ENCODE measurements around the gene BICC1.

BICC1 gene

DNA sequence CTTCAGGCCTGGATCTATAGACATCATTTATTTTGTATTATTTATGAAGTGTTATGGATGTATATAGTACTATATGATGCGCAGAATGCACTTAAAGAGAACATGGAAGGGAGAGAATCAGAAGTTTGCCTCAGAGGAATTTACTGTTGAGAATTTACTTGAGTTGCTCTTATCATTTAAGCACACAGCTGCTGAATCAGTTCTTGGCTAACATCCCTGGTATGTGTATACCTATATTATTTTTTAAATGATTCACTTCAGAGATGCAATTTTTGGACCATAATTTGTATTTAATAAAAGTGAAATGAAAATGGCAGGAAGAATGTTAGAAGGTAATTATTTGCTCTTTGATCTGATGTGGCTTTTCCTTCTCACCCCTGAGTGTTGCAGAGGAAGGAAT lies 191.6 kb downstream of the BICC1 start:
- no peak for DNase-seq (ENCODE audit: low spot score)

DNA sequence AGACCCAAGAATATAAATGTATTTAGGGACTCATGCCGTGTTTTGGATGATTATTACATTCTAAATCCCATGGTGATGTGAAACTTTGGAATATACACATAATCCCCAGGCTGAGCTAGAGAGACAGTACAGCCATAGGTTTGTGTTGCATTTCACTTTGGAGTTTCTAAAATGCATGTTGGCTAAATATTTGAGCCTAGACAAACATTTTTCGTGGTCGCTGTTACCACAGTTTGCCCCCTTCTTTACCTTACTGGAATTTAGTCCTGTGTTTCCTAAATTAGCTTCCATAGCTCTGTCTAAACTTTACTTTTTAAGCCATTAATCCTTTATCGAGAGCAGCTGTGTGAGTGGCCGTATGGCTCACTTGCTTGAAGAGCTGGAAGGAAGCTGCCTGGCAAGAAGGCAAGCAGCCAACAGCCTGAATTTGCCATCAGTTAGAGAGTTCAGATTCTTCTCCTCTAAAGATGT lies 192.0 kb downstream of the BICC1 start:
- DNase-seq (ENCODE audit: low spot score), result no peak

DNA sequence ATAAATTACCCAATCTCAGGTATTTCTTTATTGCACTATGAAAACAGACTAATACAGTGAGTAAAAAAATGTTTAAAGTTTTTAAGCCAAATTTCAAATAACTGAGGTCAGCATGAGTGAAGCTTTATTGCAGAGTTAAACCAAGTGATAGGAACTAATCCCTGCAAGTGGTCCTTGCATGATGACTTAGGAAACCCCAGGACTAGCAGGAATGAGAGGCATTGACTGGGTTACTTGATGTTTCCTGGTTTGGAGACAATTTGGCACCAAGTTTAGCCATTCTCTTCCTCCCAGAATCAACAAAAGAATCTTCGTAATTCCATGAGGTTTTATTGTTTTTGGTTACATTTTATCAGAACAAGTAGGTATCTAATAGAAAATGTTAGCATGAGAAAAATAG lies 194.2 kb downstream of the BICC1 start:
- no peak for DNase-seq (ENCODE audit: low spot score)

DNA sequence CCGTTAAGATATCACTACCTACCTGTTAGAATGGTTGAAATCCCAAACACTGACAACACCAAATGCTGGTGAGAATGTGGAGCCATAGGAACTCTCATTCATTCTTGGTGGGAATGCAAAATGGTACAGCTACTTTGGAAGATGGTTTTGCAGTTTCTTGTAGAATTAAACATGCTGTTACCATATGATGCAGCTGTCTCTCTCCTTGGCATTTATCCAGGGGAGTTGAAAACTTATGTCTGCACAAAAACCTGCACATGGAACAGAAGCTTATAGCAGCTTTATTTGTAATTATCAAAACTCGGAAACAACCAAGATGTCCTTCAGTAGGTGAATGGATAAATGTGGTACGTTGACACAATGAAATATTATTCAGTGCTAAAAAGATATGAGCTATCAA lies 199.5 kb downstream of the BICC1 start:
- no peak for DNase-seq (ENCODE audit: low spot score)

DNA sequence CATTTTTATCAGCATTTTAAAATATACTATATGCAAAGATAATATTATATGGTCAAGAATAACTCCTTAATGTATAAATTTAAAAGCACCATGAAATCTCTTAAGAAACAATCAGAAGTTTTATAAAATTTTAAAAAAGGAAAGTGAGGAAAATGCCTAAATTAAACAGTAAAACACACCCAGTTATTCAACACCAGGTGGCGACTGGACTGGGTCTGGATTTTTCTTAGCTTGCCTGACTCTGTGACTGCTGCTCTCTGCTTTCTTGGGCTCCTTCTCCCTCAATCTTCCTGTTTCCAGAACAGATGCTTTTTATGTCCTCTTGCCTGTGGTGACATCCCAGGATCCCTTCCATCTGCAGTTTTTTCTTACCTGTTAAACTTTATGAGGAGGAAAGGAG lies 200.3 kb downstream of the BICC1 start:
- no peak for DNase-seq (ENCODE audit: low spot score)

DNA sequence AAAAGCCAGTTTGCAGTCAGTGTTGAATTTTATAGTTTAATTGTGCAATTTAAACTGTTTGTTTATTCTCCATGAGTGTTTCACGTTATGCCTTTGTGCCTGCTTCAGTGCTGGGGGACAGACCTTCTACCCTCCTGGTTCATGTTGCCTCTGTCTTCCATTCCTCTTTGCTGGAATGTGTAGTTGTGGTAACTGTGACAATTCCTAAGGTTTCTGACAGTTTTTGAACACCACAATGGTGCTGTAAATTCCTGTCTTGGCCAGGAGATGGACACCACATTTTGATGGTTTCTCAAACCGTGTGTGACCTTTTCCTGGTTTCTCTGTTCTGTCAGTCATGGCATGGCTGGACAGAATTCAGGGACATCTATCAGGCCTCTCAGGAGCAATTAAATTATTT lies 201.7 kb downstream of the BICC1 start:
- DNase-seq (ENCODE audit: low spot score), result no peak

DNA sequence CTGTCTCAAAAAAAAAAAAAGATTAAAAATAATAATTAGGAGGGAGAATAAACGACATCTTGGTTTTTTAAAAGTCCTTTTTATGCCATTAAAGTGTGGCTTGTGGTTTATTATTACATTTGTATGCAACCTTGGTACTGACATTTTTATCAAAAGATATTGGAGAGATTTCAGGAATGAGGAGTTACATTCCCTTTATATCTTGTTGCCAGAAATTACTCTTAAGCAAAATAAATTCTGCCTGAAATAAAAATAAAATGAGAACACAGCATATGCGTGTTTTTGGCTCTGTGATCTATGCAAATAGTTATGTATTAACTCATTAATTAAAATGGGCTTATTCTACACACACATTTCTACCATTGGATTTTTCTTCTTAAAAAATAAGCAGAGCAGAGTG lies 202.4 kb downstream of the BICC1 start:
- DNase-seq (ENCODE audit: low spot score), result no peak

DNA sequence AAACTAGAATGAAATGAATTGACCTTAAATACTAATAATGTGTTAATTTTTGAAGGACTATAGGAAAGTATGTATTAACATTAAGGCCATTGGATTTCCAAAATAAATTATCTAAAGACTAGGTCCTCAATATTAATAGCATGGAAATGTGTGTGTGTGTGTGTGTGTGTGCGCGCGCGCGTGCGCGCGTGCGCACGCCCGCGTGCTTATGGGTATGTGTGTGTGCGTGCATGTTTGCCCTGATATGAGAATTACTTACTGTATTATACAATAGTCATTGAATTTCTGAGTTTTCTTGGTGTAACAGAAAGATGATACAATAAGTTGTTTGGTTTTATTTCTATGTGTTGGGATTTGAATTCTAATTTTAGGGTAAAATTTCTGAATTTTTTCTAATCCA lies 205.9 kb downstream of the BICC1 start:
- DNase-seq (ENCODE audit: low spot score), result no peak

DNA sequence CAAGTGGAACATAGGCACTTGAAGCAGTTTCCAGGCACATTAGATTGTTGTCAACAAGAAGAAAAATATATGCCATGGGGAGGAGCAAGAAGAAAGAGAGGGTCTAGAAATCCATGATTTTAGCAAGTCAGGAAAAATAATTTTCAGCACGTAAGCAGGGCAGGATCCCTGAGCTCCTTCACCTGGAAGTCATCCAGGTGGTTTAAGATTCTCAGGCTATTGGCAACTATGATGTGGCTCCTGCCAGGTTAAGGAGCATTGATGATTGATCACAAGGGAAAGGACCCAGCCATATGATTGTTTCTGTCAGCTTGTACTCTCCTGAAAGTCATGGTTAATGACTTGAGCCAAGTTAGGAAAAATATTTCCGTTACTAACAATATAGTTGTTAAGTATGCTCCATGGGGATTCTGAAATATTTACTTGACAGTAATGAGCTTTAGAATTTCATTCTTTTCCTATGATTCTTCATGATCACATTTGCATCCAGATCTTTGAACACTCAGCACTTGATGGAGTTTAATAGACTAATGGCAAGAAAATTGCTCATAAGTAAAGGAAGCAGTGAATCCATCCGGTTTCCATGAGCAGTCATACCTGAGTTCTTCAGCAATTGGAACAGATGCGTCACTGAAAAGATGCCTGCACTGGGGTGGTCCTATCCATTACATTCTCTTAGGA lies 209.1 kb downstream of the BICC1 start:
- DNase-seq (ENCODE audit: low spot score), result no peak

DNA sequence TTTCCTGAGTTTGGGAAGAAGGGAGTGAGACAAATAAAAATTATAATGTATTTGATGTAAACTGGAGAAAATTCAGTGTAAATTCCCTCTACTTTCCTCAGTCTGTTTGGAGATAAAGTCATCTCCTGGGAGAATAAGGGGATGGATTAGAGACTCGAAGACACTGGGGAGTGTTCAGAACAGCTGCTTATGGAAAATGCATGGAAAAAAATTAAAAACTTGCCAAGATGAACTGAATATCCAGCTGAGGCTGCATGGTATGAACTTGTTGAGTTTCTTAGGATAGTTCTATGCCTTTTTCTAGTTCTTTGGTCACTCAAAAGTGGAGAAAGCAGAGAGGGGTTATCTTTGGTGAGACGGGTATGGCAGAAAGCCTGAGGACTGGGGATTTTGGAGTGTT lies 210.5 kb downstream of the BICC1 start:
- no peak for DNase-seq (ENCODE audit: low spot score)

DNA sequence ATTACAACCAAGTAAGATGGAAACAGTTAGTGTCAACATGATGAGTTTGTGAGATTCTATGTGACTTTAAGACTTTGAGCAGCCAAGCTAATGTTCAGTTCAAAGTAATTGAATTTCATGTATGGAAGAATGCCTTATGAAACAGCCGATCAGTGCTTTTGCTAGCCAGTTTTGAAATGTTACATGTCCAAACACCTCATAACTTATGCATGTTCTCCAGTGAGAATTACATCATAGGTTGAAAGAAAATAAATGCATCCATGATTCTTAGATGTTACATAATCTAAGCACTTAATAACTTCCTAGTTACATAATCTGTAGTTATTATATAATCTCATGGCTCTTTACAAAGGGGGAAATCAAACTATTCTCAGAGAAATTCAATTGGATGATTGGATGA lies 211.3 kb downstream of the BICC1 start:
- no peak for DNase-seq (ENCODE audit: low spot score)

DNA sequence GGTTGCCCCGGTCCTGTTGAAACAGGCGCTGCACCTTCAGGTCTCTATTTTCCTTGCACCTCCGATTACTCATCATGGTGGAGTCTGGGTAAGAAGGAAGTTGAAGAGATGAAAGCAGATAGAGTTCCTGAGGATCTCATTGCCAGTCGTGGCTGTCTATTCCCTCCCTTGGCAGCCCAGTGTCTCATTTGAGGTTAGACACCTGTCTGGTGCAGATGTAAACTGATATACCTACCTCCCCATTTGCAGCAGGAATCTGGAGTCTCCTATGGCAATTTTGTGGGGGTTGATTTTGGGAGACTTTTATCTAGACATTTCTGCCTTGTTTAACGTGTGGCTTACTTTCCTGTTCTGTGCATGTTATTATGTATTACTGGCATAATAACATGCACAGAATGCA lies 212.1 kb downstream of the BICC1 start:
- no peak for DNase-seq (ENCODE audit: low spot score)

DNA sequence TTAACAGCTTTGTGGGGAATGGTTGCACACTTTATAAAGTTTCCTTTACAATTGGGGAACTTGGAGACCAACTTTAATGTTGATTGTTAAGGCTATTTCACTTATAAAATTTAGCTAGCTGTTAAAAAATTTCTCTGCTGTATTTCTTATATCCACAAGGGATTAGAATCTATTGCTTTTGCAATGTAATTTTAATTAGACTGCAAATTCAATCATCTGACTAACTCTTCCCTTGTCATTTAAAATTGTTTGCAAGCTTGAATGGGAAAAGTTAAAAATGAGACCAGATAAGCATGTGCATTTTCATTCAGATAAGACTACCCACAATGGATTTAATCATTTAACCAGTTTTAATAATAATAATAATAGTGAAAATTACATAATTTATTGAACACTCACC lies 213.2 kb downstream of the BICC1 start:
- no peak for DNase-seq (ENCODE audit: low spot score)

DNA sequence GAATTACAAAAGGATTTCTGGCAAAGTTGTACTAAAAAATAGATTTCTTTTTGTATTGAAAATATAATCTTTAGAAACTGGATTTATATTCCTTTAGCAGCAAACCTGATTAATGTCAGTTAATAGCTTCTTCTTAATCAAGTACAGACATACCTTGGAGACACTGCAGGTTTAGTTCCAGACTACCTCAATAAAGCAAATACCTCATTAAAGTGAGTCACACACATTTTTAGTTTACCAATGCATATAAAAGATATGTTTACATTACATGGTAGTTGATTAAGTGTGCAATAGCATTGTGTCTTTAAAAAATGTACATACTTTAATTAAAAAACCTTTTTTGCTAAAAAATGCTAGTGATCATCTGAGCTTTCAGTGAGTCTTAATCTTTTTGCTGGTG lies 215.0 kb downstream of the BICC1 start:
- DNase-seq (ENCODE audit: low spot score), result no peak

DNA sequence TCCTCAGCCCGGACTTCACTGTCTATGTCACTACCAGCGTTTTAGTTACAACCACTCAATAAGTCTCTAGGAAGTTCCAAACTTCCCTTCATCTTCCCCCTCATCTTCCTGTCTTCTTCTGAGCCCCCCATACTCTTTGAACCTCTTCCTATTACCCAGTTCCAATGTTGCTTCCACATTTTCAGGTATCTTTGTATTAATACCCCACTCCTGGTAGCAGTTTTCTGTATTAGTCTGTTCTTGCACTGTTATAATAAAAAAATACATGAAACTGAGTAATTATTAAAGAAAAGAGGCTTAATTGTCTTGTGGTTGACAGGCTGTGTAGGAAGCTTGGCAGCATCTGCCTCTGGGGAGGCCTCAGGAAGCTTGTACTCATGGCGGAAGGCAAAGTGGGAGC lies 218.6 kb downstream of the BICC1 start:
- no peak for DNase-seq (ENCODE audit: low spot score)

DNA sequence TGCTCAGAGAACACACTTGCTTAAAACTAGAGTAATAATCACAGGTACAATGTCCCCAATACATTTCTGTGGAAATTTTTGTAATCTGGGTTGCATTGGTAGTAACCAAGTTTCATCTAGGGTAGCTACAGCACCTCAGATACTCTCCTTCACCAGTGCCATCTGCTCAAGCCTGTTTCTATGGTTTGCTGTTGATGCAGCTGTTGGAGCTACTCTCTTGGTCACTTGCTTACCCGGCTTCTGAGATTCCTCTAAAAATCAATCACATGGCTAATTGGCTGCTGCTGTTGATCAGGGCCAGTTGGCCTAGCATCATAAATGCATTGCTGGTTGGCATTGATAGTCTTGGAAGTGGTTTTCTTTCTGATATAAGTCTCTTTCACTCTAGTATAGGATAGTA lies 220.8 kb downstream of the BICC1 start:
- DNase-seq (ENCODE audit: low spot score), result no peak

DNA sequence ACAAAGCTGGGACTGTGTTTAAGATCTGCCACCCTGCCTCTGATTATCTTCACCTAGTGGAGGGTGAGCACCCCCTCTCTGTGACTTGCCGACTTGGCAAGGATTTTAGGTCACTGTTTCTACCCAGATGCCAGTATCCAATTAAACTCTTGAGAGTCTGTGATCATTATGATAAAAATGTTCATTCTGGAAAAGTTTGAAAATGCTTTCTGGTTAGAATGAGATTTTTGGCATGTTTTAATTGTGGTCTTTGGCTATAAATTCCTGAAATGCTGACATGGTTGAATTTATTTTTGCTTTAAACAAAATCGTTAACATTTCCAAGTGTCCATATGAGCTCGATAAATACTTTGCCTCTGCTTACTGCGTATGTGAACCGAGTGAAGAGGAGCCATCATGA lies 221.4 kb downstream of the BICC1 start:
- DNase-seq (ENCODE audit: low spot score), result no peak

DNA sequence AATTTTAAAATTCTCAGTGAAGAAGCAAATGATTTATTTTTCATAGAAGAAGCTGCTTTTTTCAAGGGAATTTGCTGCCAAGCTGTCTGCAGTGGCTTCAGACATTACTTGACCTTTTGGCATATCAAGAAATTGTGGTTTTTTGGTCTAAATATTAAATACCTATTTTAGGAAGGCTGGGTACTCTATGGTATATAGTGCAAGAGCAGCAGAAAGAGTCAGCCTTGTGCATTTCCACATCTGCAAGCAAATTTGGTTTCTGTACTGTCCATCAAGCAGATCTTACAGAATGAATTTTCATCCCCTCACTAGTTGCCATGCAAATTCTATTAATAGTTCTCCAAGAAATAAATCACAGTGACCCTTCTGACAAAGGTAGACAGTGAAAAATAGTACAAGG lies 222.0 kb downstream of the BICC1 start:
- no peak for DNase-seq (ENCODE audit: low spot score)

DNA sequence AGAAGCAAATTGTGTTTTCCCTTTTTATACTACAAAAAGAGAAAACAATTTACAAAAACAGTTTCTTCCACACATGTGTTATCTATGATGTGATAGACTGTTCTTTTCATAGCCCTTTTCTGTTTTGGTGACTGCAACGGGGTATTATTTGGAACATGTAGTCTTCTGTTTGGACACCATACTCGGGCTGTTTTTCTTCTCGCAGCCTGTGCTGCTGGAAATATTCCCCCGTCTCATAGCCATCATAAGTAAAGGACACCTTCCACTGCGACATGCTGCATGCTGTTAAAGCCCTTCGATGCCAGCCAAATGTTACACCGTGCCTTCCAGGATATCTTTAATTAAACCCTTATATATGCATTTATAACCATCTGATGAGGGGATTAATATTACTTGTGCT lies 222.4 kb downstream of the BICC1 start:
- DNase-seq (ENCODE audit: low spot score), result no peak

DNA sequence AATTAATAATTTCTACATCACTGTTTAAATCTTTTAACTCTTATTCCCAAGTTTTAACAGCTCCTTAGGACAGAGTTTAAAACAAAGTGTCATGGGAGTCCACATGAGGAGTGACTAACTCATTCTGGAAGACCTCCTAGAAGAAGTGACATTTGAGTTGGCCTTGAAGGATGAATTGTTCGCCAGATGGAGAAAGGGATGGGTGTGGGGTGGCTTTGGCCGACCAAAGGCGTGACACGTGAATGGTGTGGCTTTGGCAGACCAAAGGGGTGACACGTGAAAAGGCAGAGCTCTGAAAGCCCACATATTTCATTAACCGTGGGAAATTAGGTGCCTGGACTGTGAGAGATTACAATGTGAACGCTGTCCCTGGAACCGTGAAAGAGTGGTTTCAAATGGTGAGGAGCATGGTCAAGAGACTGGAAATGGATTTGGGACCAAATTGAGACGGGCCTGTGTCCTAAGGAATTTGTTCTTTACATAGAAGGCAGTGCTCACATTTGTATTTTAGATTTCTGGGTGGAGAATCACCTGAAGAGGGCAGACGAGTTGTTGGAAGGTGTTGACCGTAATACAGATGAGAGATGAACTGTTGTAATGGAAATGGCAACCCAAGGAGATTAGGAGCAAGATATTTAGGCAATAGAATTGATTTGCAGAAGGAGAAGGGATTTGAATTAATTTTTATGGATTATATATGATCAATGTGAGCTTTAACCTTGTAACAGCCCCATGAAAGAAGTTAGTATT lies 228.1 kb downstream of the BICC1 start:
- no peak for DNase-seq (ENCODE audit: low spot score)

DNA sequence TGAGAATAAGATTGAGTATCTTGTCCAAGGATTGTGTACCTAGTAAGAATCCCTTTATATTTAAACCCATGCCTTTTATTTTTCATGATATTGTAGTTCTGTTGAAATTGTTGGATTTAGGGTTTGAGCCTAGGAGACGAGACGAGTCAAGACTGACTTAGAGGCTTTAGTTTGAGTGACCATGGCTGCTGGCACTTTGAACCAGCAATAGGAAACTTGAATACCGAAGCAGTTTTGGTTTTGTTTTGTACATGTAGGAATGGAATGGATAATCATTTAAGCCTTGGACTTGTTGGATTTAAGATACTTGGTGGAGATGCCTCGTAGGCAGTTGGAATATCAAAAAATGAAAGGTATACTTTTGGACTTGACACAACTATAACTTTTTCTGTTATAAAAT lies 229.0 kb downstream of the BICC1 start:
- no peak for DNase-seq (ENCODE audit: low spot score)

DNA sequence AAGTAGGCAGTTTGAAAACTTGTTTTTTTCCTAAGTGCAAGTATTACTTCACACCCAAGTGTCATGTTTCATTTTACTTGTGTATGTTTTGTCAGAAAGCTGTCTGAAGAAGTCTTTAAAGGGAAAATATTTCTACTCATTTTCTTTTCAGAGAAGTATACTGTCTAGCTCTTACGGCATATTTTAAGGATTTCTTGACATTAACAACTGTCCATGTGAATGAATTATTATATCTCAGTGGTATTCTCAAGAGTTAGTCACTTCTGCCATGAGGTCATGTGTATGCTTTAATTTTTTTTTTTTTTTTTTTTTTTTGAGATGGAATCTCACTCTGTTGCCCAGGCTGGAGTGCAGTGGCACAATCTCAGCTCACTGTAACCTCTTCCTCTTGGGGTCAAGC lies 229.5 kb downstream of the BICC1 start:
- no peak for DNase-seq (ENCODE audit: low spot score)

DNA sequence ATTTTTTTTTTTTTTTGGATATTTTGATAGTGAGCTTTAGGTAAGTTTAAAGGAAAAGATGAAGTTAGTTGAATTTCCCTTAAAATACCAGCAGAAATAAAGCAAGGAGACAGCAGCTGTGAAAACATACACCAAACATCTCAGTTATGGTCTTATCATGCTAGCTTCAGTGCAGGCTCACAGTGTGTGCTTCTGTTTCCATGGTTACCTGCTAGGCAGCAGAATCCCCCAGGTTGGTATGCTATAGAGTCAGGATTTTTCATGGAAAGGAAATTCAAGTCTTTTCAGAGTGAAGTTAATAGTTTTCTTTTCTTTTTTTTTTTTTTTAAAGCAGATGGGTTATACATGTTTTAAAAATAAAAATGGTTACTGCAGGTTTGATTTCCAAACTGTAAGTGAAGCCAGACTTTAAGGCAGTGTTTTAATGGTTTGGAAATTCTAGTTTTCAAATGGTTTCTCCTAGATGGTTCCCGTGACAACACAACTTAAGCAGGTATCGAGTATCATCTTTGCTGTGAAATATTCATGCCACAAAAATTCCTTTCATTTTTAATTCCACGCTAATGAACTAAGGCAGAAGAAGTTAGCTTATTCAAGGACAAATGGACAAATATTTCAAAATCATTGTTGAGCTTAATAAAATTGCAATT lies 230.9 kb downstream of the BICC1 start:
- DNase-seq (ENCODE audit: low spot score), result peak; percentile 68
